ENCODE measurements around the gene TPRG1L.

TPRG1L gene

DNA sequence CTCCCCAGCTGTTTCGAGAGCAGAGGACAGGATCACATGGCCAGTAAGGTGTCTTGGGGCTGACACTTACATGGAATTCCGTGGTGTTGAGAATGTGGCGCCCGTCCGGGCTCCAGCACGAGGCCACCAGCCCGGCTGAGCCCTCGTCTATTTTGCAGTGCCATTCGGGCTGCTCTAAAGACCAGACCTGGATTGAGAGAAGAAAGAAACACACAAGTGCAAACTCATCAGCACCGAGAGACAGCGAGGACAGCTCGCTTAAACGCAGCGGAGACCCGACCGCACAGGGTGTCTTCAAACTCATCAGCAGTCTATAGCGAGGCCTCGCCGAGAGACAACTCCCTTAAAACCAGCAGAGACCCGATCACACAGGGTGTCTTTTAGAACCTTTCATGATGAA, 21.8 kb downstream of the TPRG1L start:
- no peak overlapping the region for H3K9ac ChIP-seq (ENCODE audit: low read length)
- no peaks in the 10 kb centered on the region for H3K9me3 ChIP-seq (ENCODE audit: control insufficient read depth, low read length)
- H3K4me1 ChIP-seq (ENCODE audit: control insufficient read depth, insufficient read depth, low read length): peaks cover 20% of the 10 kb centered on the region
- no peaks in the 10 kb centered on the region for H3K36me3 ChIP-seq (ENCODE audit: control insufficient read depth, insufficient read depth, low read length)
- peaks cover 16% of the 10 kb centered on the region for H3K27me3 ChIP-seq (ENCODE audit: control insufficient read depth, insufficient read depth, low read length)
- no peak overlapping the region for H3K4me3 ChIP-seq (ENCODE audit: low read length)

- no peaks in the 10 kb centered on the region for H3K9me3 ChIP-seq (ENCODE audit: control insufficient read depth, low read length)
- peaks cover 23% of the 10 kb centered on the region for H3K4me1 ChIP-seq (ENCODE audit: control insufficient read depth, insufficient read depth, low read length)
- H3K9ac ChIP-seq (ENCODE audit: low read length): peak within 1 kb of the TSS; percentile 76
- no peaks in the 10 kb centered on the region for H3K36me3 ChIP-seq (ENCODE audit: control insufficient read depth, insufficient read depth, low read length)
- H3K27me3 ChIP-seq (ENCODE audit: control insufficient read depth, insufficient read depth, low read length): peaks cover 46% of the 10 kb centered on the region
- H3K4me3 ChIP-seq (ENCODE audit: low read length): peak within 1 kb of the TSS; percentile 74
Observed at GRCh38 chr1:3649342-3650247, 24.8 kb downstream of the TPRG1L start, which contains the start of gene WRAP73. Gene WRAP73 (minus strand): TSS chr1:3650103. CDS start chr1:3649999, 104 bp downstream.

DNA sequence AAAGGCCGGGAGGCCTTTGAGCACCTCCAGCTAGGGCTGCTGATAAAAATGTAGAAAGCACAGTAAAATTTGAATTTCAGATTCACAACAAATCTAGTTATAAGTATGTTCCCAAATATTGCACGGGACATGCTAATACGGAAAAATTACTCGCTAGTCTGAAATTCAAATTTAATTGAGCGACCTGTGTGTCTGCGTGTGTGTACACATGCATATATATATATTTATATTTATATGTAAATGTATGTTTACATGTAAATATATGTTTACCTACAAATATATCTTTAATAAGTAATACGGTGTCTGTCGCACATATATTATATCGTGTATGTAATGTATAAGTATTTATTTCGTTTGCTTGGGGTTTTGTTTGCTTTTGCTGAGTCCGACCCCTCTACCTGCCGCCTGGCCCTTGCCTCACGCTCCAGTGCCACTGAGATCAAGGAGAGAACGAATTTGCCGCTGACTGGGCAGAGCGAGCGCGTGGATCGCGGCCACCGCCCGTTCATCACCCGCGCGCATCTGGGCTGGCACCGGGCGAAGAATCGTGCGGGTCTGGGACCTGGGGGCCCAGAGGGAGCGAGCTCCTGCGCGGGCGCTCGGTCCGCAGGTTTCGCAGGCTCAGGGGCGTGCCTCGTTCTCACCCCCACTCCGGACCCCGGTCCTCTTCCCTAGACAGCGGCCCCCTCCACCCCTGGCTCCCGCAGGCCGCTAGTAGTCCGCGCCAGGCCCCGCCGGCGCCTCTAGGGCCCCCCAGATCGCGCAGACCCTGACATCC, 25.6 kb downstream of the TPRG1L start:
- Histone ChIP-seq H3K27me3 (ENCODE audit: control insufficient read depth, insufficient read depth, low read length) (peaks cover 52% of the 10 kb centered on the region), H3K9ac (ENCODE audit: low read length) (no peak overlapping the region), H3K4me1 (ENCODE audit: control insufficient read depth, insufficient read depth, low read length) (peaks cover 23% of the 10 kb centered on the region), H3K36me3 (ENCODE audit: control insufficient read depth, insufficient read depth, low read length) (no peaks in the 10 kb centered on the region), H3K9me3 (ENCODE audit: control insufficient read depth, low read length) (no peaks in the 10 kb centered on the region), H3K4me3 (ENCODE audit: low read length) (peak overlapping the region; percentile 74)

DNA sequence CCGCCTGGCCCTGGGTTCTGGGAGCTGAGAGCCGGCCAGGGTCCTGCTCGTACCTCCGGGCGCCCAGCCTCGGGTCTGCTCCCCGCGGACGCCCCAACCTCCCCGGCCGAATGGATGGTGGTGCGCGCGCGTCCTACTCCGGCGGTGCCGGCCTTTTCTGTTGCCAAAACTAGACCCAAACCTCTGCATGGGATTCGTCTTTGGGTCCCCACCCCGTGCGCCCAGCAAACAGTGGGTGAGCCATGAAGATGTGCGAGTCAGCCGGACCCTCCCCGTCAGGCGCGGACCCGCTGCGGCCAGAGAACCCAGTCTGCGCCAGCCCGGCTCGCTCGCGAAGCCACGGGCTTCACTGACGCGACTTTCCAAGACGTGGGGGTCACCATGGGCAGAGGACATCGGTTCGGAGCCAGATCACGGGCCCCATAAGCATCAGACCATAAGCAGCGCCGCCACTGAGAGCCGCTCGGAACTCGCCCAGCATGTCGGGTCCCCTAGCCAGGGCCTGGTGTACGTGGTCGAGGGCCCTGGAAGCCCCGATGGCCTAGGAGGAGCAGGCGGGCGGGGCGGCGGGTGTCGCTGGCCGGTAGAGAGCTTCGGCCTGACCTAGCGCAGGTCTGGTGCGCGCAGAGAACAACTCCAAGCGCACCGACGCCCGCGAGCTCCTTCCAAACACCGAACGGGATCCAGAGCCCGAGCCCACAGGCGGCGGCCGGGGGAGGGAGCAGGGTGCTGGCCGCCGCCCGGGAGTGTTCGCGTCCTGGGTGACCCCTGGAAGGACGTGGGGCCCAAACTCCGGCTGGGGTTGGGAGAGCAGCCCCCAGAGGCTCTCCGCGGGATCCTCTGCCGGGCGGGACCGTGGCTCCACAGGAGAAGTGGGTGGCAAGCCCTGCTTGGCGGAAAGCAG, 26.5 kb downstream of the TPRG1L start:
- H3K36me3 ChIP-seq (ENCODE audit: control insufficient read depth, insufficient read depth, low read length): no peaks in the 10 kb centered on the region
- H3K4me1 ChIP-seq (ENCODE audit: control insufficient read depth, insufficient read depth, low read length): peaks cover 23% of the 10 kb centered on the region
- no peak overlapping the region for H3K9ac ChIP-seq (ENCODE audit: low read length)
- H3K9me3 ChIP-seq (ENCODE audit: control insufficient read depth, low read length): no peaks in the 10 kb centered on the region
- H3K4me3 ChIP-seq (ENCODE audit: low read length): no peak overlapping the region
- H3K27me3 ChIP-seq (ENCODE audit: control insufficient read depth, insufficient read depth, low read length): peaks cover 55% of the 10 kb centered on the region

DNA sequence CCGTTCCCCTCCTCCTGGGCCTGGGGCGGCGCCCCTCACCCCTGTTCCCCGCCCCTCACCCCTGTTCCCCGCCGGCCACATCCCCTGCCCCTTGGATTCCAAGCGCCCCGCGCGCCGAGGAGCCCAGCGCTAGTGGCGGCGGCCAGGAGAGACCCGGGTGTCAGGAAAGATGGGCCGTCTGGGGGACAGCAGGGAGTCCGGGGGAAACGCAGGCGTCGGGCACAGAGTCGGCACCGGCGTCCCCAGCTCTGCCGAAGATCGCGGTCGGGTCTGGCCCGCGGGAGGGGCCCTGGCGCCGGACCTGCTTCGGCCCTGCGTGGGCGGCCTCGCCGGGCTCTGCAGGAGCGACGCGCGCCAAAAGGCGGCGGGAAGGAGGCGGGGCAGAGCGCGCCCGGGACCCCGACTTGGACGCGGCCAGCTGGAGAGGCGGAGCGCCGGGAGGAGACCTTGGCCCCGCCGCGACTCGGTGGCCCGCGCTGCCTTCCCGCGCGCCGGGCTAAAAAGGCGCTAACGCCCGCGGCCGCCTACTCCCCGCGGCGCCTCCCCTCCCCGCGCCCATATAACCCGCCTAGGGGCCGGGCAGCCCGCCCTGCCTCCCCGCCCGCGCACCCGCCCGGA, 27.2 kb downstream of the TPRG1L start, which contains the start of gene TP73:
TP73 (plus strand) TSS at position 587 of the 618 bp plus-strand sequence. CDS start 29,850 bp downstream, outside the sequence.
- H3K27me3 ChIP-seq (ENCODE audit: control insufficient read depth, insufficient read depth, low read length): peaks cover 63% of the 10 kb centered on the region
- no peaks in the 10 kb centered on the region for H3K9me3 ChIP-seq (ENCODE audit: control insufficient read depth, low read length)
- peaks cover 23% of the 10 kb centered on the region for H3K4me1 ChIP-seq (ENCODE audit: control insufficient read depth, insufficient read depth, low read length)
- H3K4me3 ChIP-seq (ENCODE audit: low read length): no peak within 1 kb of the TSS
- H3K36me3 ChIP-seq (ENCODE audit: control insufficient read depth, insufficient read depth, low read length): no peaks in the 10 kb centered on the region
- no peak within 1 kb of the TSS for H3K9ac ChIP-seq (ENCODE audit: low read length)

- no peaks in the 10 kb centered on the region for H3K36me3 ChIP-seq (ENCODE audit: control insufficient read depth, insufficient read depth, low read length)
- H3K4me3 ChIP-seq (ENCODE audit: low read length): no peak overlapping the region
- H3K4me1 ChIP-seq (ENCODE audit: control insufficient read depth, insufficient read depth, low read length): peaks cover 23% of the 10 kb centered on the region
- peaks cover 70% of the 10 kb centered on the region for H3K27me3 ChIP-seq (ENCODE audit: control insufficient read depth, insufficient read depth, low read length)
- H3K9ac ChIP-seq (ENCODE audit: low read length): no peak overlapping the region
- H3K9me3 ChIP-seq (ENCODE audit: control insufficient read depth, low read length): no peaks in the 10 kb centered on the region
Observed at GRCh38 chr1:3652548-3653285, 27.9 kb downstream of the TPRG1L start.

- Histone ChIP-seq H3K27me3 (ENCODE audit: control insufficient read depth, insufficient read depth, low read length) (peaks cover 71% of the 10 kb centered on the region), H3K9me3 (ENCODE audit: control insufficient read depth, low read length) (no peaks in the 10 kb centered on the region), H3K36me3 (ENCODE audit: control insufficient read depth, insufficient read depth, low read length) (no peaks in the 10 kb centered on the region), H3K9ac (ENCODE audit: low read length) (no peak overlapping the region), H3K4me3 (ENCODE audit: low read length) (no peak overlapping the region), H3K4me1 (ENCODE audit: control insufficient read depth, insufficient read depth, low read length) (peaks cover 23% of the 10 kb centered on the region)
Observed at GRCh38 chr1:3653286-3653618, 28.4 kb downstream of the TPRG1L start.

DNA sequence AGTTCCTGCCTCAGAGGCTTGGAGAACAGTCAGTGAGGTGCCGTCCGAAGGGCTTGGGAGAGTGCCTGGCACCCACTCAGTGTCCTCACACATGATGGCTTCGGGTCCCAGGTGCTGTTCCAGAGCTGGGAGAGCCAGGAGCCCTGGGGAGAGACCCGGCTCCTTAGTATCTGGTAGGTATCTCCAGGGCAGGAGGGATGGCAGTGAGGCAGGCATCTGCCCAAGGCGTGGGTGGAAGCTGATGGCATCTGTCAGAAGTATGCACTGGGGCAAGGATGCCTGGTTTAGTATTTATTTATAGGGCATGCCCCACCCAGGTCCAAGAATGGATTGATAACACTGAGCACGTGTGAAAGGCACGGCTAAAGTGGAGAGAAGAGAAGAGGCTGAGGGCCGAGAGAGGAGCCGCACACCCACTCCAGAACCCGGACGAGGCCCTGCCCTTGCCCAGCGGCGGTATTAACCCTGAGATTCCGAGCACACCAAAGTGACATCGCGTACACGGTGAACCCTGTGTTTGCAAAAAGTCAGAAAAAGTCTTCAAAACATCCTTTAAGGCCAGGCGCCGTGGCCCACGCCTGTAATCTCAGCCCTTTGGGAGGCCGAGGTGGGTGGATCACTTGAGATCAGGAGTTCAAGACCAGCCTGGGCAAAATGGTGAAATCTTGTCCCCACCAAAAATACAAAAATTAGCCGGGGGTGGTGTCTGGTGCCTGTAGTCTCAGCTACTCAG, 29.9 kb downstream of the TPRG1L start:
- Histone ChIP-seq H3K36me3 (ENCODE audit: control insufficient read depth, insufficient read depth, low read length) (no peaks in the 10 kb centered on the region), H3K4me1 (ENCODE audit: control insufficient read depth, insufficient read depth, low read length) (peaks cover 11% of the 10 kb centered on the region), H3K9ac (ENCODE audit: low read length) (no peak overlapping the region), H3K27me3 (ENCODE audit: control insufficient read depth, insufficient read depth, low read length) (peaks cover 71% of the 10 kb centered on the region), H3K4me3 (ENCODE audit: low read length) (no peak overlapping the region), H3K9me3 (ENCODE audit: control insufficient read depth, low read length) (no peaks in the 10 kb centered on the region)

DNA sequence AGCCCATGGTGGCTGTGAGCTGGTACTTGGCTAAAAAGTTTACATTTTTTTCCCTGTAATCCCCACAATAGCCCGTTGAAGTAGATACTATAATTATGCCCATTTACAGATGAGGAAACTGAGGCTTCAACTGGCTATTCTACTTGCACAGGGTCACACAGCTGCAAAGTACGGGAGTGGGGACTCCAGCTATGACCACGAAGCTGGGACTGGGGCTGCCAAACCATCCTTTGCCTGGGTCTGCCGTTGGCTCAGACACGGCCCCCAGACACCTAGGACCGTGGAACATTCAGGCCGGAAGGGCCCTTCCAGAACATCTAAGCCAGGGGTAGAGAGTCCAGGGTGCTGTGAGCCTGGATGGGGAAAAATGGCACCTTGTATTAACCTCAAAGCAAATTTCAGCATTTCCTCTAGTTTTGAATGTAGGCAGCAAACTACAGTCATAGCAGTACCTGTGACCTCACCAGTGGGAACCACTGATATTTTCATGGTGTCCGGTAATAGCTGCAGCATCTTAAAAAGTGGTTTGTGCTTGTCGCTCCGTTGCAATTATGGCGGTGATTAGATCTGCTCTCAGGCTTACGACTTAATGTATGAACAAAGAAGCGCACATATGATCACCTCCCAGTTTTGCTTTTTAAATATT, 31.8 kb downstream of the TPRG1L start:
- no peak overlapping the region for H3K9ac ChIP-seq (ENCODE audit: low read length)
- no peaks in the 10 kb centered on the region for H3K9me3 ChIP-seq (ENCODE audit: control insufficient read depth, low read length)
- H3K36me3 ChIP-seq (ENCODE audit: control insufficient read depth, insufficient read depth, low read length): no peaks in the 10 kb centered on the region
- H3K27me3 ChIP-seq (ENCODE audit: control insufficient read depth, insufficient read depth, low read length): peaks cover 56% of the 10 kb centered on the region
- H3K4me1 ChIP-seq (ENCODE audit: control insufficient read depth, insufficient read depth, low read length): peaks cover 3% of the 10 kb centered on the region
- no peak overlapping the region for H3K4me3 ChIP-seq (ENCODE audit: low read length)

GRCh38 chr1:3657096-3657475, 32.3 kb downstream of the TPRG1L start:
- Histone ChIP-seq H3K4me1 (ENCODE audit: control insufficient read depth, insufficient read depth, low read length) (no peaks in the 10 kb centered on the region), H3K4me3 (ENCODE audit: low read length) (no peak overlapping the region), H3K9ac (ENCODE audit: low read length) (no peak overlapping the region), H3K9me3 (ENCODE audit: control insufficient read depth, low read length) (no peaks in the 10 kb centered on the region), H3K36me3 (ENCODE audit: control insufficient read depth, insufficient read depth, low read length) (no peaks in the 10 kb centered on the region), H3K27me3 (ENCODE audit: control insufficient read depth, insufficient read depth, low read length) (peaks cover 50% of the 10 kb centered on the region)
